OCI-LY3 (cell line): ENCODE results near the gene SLC16A6.
"Not testable (repeated sequence)": the region's sequence is repeated elsewhere in the genome, so short reads cannot be mapped to it uniquely, and the experiment has no call there.

ENCODE experiments used
- H2AFZ ChIP-seq: fragments of 200-600, 300-600 bp; shearing (Covaris generic); 2 replicates; pipeline ENCODE4 v1.6.0; 2014; ENCODE audit warnings: antibody characterized with exemption, low read depth, low read length
- H3K27ac ChIP-seq: fragments of 200-600, 300-600 bp; sonication (generic); 2 replicates; pipeline ENCODE4 v1.5.1; 2014; ENCODE audit warnings: mild to moderate bottlenecking, low read length, moderate library complexity, mixed read lengths
- H3K27me3 ChIP-seq: fragments of 200-600, 300-600 bp; sonication (generic); 2 replicates; pipeline ENCODE4 v1.6.1; 2014; ENCODE audit warnings: low read depth, low read length, mixed read lengths
- H3K36me3 ChIP-seq: fragments of 200-600, 300-600 bp; sonication (generic); replicated peaks from 2 replicates; pipeline ENCODE3; 2014; ENCODE audit warnings: low read depth, low read length, mixed read lengths
- H3K4me1 ChIP-seq: fragments of 300-600, 200-600 bp; sonication (generic); 2 replicates; pipeline ENCODE4 v1.6.1; 2014; ENCODE audit warnings: low read length, mixed read lengths
- H3K4me2 ChIP-seq: fragments of 200-600, 300-600 bp; sonication (generic); 2 replicates; pipeline ENCODE4 v1.6.1; 2014; ENCODE audit warnings: low read length, mixed read lengths
- H3K4me3 ChIP-seq: fragments of 300-600, 200-600 bp; sonication (generic); 2 replicates; pipeline ENCODE4 v1.5.1; 2014; ENCODE audit warnings: antibody characterized with exemption, mild to moderate bottlenecking, low read length, moderate library complexity
- H3K79me2 ChIP-seq: fragments of 300-600, 200-600 bp; shearing (Covaris generic); 2 replicates; pipeline ENCODE4 v1.6.1; 2014; ENCODE audit warnings: mild to moderate bottlenecking, low read length, mixed read lengths
- H3K9ac ChIP-seq: fragments of 300-600, 200-600 bp; shearing (Covaris generic); 2 replicates; pipeline ENCODE4 v1.6.0; 2014; ENCODE audit warnings: mild to moderate bottlenecking, low read length, moderate library complexity
- H3K9me3 ChIP-seq: fragments of 200-600, 300-600 bp; shearing (Covaris generic); 2 replicates; pipeline ENCODE4 v1.6.1; 2014; ENCODE audit warnings: low read length, mixed read lengths; ENCODE audit not compliant: insufficient read depth
- H4K20me1 ChIP-seq: fragments of 200-600, 300-600 bp; sonication (generic); 2 replicates; pipeline ENCODE4 v1.6.1; 2016; ENCODE audit warnings: low read length, mixed read lengths; ENCODE audit not compliant: insufficient read depth
- EZH2phosphoT487 ChIP-seq: fragments of 200-600 bp; shearing (Covaris generic); IDR thresholded peaks from 2 replicates; pipeline ENCODE4 v1.6.1; 2018; ENCODE audit warnings: antibody characterized with exemption, mixed run types, low read depth
- TF ChIP-seq, protein P1 (sequence below): fragments of 200-600, 300-600 bp; sonication (generic); IDR thresholded peaks from 2 replicates; pipeline ENCODE4 v1.5.1; 2014; ENCODE audit warnings: antibody characterized with exemption, low read length, low read depth

SLC16A6 gene

DNA sequence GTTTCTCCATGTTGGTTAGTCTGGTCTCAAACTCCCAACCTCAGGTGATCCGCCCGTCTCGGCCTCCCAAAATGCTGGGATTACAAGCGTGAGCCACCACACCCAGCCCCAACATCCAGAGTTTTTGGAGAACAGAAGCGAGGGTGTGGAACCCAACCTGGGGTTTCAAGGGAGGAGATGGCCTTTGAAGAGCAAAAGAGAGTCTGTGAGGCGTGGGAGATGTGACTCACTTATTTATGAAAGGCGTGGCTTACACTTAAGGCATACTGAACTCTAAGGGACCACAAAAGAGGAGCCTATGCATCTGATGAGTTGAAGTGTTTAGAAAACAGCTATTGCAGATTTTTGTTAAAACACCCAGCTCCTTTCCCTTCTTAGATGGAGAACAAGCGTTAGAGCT lies 19.2 kb upstream of the SLC16A6 start:
- Histone ChIP-seq H3K9ac (no peak overlapping the region), H3K4me1 (peaks cover 6% of the 10 kb centered on the region), H3K9me3 (no peaks in the 10 kb centered on the region), H3K27ac (no peak overlapping the region), H4K20me1 (no peaks in the 10 kb centered on the region), H3K4me2 (no peak overlapping the region), H2AFZ (no peak overlapping the region), H3K4me3 (no peak overlapping the region), H3K36me3 (no peaks in the 10 kb centered on the region), H3K27me3 (no peaks in the 10 kb centered on the region), H3K79me2 (no peaks in the 10 kb centered on the region)
- TF ChIP-seq EZH2phosphoT487: no peak
- TF ChIP-seq, protein P1, sequence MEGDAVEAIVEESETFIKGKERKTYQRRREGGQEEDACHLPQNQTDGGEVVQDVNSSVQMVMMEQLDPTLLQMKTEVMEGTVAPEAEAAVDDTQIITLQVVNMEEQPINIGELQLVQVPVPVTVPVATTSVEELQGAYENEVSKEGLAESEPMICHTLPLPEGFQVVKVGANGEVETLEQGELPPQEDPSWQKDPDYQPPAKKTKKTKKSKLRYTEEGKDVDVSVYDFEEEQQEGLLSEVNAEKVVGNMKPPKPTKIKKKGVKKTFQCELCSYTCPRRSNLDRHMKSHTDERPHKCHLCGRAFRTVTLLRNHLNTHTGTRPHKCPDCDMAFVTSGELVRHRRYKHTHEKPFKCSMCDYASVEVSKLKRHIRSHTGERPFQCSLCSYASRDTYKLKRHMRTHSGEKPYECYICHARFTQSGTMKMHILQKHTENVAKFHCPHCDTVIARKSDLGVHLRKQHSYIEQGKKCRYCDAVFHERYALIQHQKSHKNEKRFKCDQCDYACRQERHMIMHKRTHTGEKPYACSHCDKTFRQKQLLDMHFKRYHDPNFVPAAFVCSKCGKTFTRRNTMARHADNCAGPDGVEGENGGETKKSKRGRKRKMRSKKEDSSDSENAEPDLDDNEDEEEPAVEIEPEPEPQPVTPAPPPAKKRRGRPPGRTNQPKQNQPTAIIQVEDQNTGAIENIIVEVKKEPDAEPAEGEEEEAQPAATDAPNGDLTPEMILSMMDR: no peak

- H3K4me2 ChIP-seq, H3K27me3 ChIP-seq, H2AFZ ChIP-seq, H3K9ac ChIP-seq, H3K79me2 ChIP-seq, H4K20me1 ChIP-seq, H3K36me3 ChIP-seq, H3K9me3 ChIP-seq, H3K4me1 ChIP-seq, H3K27ac ChIP-seq, H3K4me3 ChIP-seq: not testable (repeated sequence)
Measured at GRCh38 chr17:68309066-68309670, 18.2 kb upstream of the SLC16A6 start.

GRCh38 chr17:68308486-68308885 lies 17.6 kb upstream of the SLC16A6 start:
- not testable (repeated sequence) for H2AFZ ChIP-seq, H3K27ac ChIP-seq, H3K4me1 ChIP-seq

DNA sequence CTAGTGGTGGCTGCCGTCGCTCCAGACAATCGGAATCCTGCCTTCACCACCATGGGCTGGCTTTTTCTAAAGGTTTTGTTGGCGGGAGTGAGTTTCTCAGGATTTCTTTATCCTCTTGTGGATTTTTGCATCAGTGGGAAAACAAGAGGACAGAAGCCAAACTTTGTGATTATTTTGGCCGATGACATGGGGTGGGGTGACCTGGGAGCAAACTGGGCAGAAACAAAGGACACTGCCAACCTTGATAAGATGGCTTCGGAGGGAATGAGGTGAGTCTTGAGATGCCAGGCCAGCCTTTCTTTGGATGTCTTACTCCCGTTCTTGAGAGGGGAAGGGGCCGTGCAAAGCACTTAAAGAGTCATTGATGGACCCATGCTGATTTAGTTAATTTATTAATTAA lies 16.5 kb upstream of the SLC16A6 start:
- TF ChIP-seq EZH2phosphoT487: no peak
- TF ChIP-seq, protein P1: no peak
- H2AFZ ChIP-seq: no peak overlapping the region
- H3K27ac ChIP-seq: no peak overlapping the region
- H3K36me3 ChIP-seq: no peaks in the 10 kb centered on the region
- no peak overlapping the region for H3K4me3 ChIP-seq
- no peak overlapping the region for H3K4me2 ChIP-seq
- no peaks in the 10 kb centered on the region for H3K27me3 ChIP-seq
- H3K9ac ChIP-seq: no peak overlapping the region
- no peaks in the 10 kb centered on the region for H3K4me1 ChIP-seq
- H3K79me2 ChIP-seq: no peaks in the 10 kb centered on the region
- no peaks in the 10 kb centered on the region for H4K20me1 ChIP-seq
- no peaks in the 10 kb centered on the region for H3K9me3 ChIP-seq

More at GRCh38 chr17:68308486-68308885, 17.6 kb upstream of the SLC16A6 start:
- not testable (repeated sequence) for H3K27me3 ChIP-seq, H3K9me3 ChIP-seq, H4K20me1 ChIP-seq, H3K4me2 ChIP-seq, H3K79me2 ChIP-seq, H3K4me3 ChIP-seq, H3K36me3 ChIP-seq, H3K9ac ChIP-seq

DNA sequence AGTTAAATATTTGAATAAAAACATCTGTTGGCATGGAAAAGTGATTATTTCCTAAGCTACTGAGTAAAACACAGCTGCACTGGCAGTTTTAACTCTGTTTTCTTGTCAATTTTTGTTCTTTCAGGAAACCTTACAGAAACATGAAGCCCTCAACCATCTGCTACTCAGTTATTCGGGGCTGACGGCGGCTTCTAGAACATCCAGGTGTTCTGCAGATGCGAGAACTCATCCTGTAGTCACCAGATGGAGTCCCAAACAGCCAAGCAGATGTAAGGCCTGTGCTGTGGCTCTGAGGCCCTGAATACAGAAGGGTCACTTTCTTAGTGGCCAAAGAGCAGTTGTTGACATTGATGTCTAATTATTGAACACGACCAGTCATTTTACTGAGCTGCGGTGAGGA lies 15.9 kb upstream of the SLC16A6 start:
- Histone ChIP-seq H3K4me1 (no peaks in the 10 kb centered on the region), H4K20me1 (no peaks in the 10 kb centered on the region), H3K36me3 (no peaks in the 10 kb centered on the region), H3K4me2 (no peak overlapping the region), H3K27ac (no peak overlapping the region), H3K27me3 (no peaks in the 10 kb centered on the region), H3K9ac (no peak overlapping the region), H2AFZ (no peak overlapping the region), H3K4me3 (no peak overlapping the region), H3K9me3 (no peaks in the 10 kb centered on the region), H3K79me2 (no peaks in the 10 kb centered on the region)
- no peak for TF ChIP-seq EZH2phosphoT487
- TF ChIP-seq, protein P1: no peak
